ENCODE results near the gene COIL. TPM values are rescaled to one million over a fixed set of nuclear protein-coding genes. Genes with fewer than 3 reads are reported as not detected.
"Not testable (repeated sequence)": the region's sequence is repeated elsewhere in the genome, so short reads cannot be mapped to it uniquely, and the experiment has no call there.

COIL gene
- total RNA-seq, 1 donor from 2014 or later: 20.6 TPM

DNA sequence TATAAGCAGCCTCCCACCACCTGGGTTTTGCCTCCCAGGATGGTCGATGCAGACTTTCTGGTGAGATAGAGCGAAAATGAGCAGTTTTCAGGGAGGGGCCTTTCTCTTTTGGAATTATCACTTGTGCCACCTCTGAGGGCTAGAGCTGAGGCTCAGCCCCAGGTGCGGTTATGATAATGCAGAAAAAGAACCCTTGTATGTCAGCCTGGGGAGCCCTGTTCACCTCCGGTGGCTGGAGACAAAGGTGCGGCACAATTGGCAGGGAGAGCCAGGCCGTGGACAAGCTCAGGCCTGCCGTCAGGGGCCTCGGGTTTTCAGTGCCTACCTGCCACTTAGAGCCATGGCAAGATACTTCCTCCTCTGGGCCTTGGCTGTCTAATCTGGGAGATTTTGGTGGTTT is 21.5 kb upstream of the COIL start:
- Histone ChIP-seq H3K79me2 (ENCODE audit: insufficient read depth, low read length) (no peaks in the 10 kb centered on the region), H3K36me3 (ENCODE audit: insufficient read depth, low read length) (no peaks in the 10 kb centered on the region), H3K4me3 (ENCODE audit: insufficient read depth, low read depth, low read length) (no peak overlapping the region), H3K4me1 (ENCODE audit: insufficient read depth, low read length) (peaks cover 8% of the 10 kb centered on the region), H3K4me2 (ENCODE audit: low read length) (no peak overlapping the region), H4K20me1 (ENCODE audit: insufficient read depth, low read length) (no peaks in the 10 kb centered on the region), H3K9me3 (ENCODE audit: insufficient read depth, low read depth, low read length) (no peaks in the 10 kb centered on the region), H3K27me3 (ENCODE audit: insufficient read depth, low read length) (no peaks in the 10 kb centered on the region), H2AFZ (ENCODE audit: low read depth, low read length) (no peak overlapping the region), H3K9ac (ENCODE audit: low read length) (no peak overlapping the region), H3K27ac (ENCODE audit: low read depth, low read length) (no peak overlapping the region)
- no peak overlapping the region for H3K4me3 Mint-ChIP-seq (ENCODE audit: unreplicated experiment)
- peaks cover 9% of the 10 kb centered on the region for H3K36me3 Mint-ChIP-seq (ENCODE audit: low read depth, unreplicated experiment)
- H3K27me3 Mint-ChIP-seq (ENCODE audit: low read depth, unreplicated experiment): no peaks in the 10 kb centered on the region
- no peak overlapping the region for H3K27ac Mint-ChIP-seq (ENCODE audit: unreplicated experiment)
- TF ChIP-seq, protein P1, sequence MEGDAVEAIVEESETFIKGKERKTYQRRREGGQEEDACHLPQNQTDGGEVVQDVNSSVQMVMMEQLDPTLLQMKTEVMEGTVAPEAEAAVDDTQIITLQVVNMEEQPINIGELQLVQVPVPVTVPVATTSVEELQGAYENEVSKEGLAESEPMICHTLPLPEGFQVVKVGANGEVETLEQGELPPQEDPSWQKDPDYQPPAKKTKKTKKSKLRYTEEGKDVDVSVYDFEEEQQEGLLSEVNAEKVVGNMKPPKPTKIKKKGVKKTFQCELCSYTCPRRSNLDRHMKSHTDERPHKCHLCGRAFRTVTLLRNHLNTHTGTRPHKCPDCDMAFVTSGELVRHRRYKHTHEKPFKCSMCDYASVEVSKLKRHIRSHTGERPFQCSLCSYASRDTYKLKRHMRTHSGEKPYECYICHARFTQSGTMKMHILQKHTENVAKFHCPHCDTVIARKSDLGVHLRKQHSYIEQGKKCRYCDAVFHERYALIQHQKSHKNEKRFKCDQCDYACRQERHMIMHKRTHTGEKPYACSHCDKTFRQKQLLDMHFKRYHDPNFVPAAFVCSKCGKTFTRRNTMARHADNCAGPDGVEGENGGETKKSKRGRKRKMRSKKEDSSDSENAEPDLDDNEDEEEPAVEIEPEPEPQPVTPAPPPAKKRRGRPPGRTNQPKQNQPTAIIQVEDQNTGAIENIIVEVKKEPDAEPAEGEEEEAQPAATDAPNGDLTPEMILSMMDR (IDR thresholded peaks at IDR 0.05; ENCODE audit: insufficient read depth, low read depth, low read length): no peak
- TF ChIP-seq EZH2 (IDR thresholded peaks at IDR 0.05; ENCODE audit: insufficient read depth, low read length): no peak
- H3K4me1 Mint-ChIP-seq (ENCODE audit: low read depth, unreplicated experiment): peaks cover 3% of the 10 kb centered on the region
- DNase-seq (ENCODE audit: low read depth) (no peak), FAIRE-seq (no peak)
- H3K9me3 Mint-ChIP-seq (ENCODE audit: unreplicated experiment): no peaks in the 10 kb centered on the region

DNA sequence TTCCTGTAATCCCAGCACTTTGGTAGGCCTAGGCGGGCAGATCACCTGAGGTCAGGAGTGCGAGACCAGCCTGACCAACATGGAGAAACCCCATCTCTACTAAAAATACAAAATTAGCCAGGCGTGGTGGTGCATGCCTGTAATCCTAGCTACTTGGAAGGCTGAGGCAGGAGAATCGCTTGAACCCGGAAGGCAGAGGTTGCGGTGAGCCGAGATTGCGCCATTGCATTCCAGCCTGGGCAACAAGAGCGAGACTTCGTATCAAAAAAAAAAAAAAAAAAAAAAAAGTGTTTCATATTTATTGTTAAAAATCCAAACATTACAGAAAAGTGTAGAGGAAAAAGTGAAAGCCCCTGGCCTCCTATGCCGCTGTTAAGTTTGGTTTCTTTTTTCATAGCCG is 19.7 kb upstream of the COIL start:
- H3K36me3 Mint-ChIP-seq (ENCODE audit: low read depth, unreplicated experiment); H3K79me2 ChIP-seq (ENCODE audit: insufficient read depth, low read length); H3K9me3 ChIP-seq (ENCODE audit: insufficient read depth, low read depth, low read length); H3K36me3 ChIP-seq (ENCODE audit: insufficient read depth, low read length); H3K9ac ChIP-seq (ENCODE audit: low read length); H3K27ac Mint-ChIP-seq (ENCODE audit: unreplicated experiment); H3K27ac ChIP-seq (ENCODE audit: low read depth, low read length); H2AFZ ChIP-seq (ENCODE audit: low read depth, low read length); H3K9me3 Mint-ChIP-seq (ENCODE audit: unreplicated experiment); H3K4me1 Mint-ChIP-seq (ENCODE audit: low read depth, unreplicated experiment); H3K4me1 ChIP-seq (ENCODE audit: insufficient read depth, low read length); DNase-seq (ENCODE audit: low read depth); FAIRE-seq; H3K27me3 Mint-ChIP-seq (ENCODE audit: low read depth, unreplicated experiment); H3K27me3 ChIP-seq (ENCODE audit: insufficient read depth, low read length); H3K4me3 ChIP-seq (ENCODE audit: insufficient read depth, low read depth, low read length); H4K20me1 ChIP-seq (ENCODE audit: insufficient read depth, low read length); H3K4me2 ChIP-seq (ENCODE audit: low read length); H3K4me3 Mint-ChIP-seq (ENCODE audit: unreplicated experiment): not testable (repeated sequence)

DNA sequence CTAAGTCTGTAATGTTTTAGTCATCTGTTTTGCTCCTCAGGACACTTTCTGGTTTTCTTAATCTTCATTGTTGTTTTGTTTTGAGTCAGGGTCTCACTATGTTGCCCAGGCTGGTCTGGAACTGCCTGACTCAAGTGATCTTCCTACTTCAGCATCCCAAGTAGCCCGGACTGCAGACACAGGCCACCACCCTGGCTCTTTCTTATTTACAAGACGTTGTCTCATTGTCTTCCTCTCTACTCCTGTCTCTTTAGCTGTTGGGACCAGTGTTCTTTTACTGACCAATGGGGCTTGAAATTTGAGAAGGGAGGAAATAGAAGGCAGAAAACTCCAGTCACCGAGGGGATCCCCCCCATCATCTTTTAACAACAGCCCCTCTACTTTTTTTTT is 18.2 kb upstream of the COIL start:
- Histone ChIP-seq H3K27me3 (ENCODE audit: insufficient read depth, low read length) (peaks cover 4% of the 10 kb centered on the region), H3K4me2 (ENCODE audit: low read length) (peak overlapping the region; percentile 90), H3K36me3 (ENCODE audit: insufficient read depth, low read length) (no peaks in the 10 kb centered on the region), H3K27ac (ENCODE audit: low read depth, low read length) (no peak overlapping the region), H3K9me3 (ENCODE audit: insufficient read depth, low read depth, low read length) (no peaks in the 10 kb centered on the region), H3K4me1 (ENCODE audit: insufficient read depth, low read length) (peaks cover 8% of the 10 kb centered on the region), H2AFZ (ENCODE audit: low read depth, low read length) (peak overlapping the region; percentile 84), H4K20me1 (ENCODE audit: insufficient read depth, low read length) (no peaks in the 10 kb centered on the region), H3K9ac (ENCODE audit: low read length) (no peak overlapping the region), H3K4me3 (ENCODE audit: insufficient read depth, low read depth, low read length) (peak overlapping the region; percentile 68), H3K79me2 (ENCODE audit: insufficient read depth, low read length) (no peaks in the 10 kb centered on the region)
- peak overlapping the region; percentile 96 for H3K4me3 Mint-ChIP-seq (ENCODE audit: unreplicated experiment)
- TF ChIP-seq, protein P1 (IDR thresholded peaks at IDR 0.05; ENCODE audit: insufficient read depth, low read depth, low read length): no peak
- TF ChIP-seq EZH2 (IDR thresholded peaks at IDR 0.05; ENCODE audit: insufficient read depth, low read length): no peak
- no peaks in the 10 kb centered on the region for H3K9me3 Mint-ChIP-seq (ENCODE audit: unreplicated experiment)
- H3K27ac Mint-ChIP-seq (ENCODE audit: unreplicated experiment): no peak overlapping the region
- FAIRE-seq (no peak), DNase-seq (ENCODE audit: low read depth) (no peak)
- peaks cover 4% of the 10 kb centered on the region for H3K36me3 Mint-ChIP-seq (ENCODE audit: low read depth, unreplicated experiment)
- peaks cover 5% of the 10 kb centered on the region for H3K27me3 Mint-ChIP-seq (ENCODE audit: low read depth, unreplicated experiment)
- peaks cover 3% of the 10 kb centered on the region for H3K4me1 Mint-ChIP-seq (ENCODE audit: low read depth, unreplicated experiment)
